SK-N-SH treated with all-trans-retinoic acid at 6 μM for 48 hours (cell line): Measurements from ENCODE around the gene CHST14.

Experiments
- CSDC2 ChIP-seq: fragments of 250-450 bp; sonication (Bioruptor Pico); IDR thresholded peaks from 2 replicates; pipeline ENCODE4 v1.5.0; 2020; ENCODE audit warnings: mild to moderate bottlenecking, moderate library complexity
- ESRRG ChIP-seq: fragments of 250-450 bp; sonication (Bioruptor Pico); IDR thresholded peaks from 2 replicates; pipeline ENCODE4 v1.6.1; 2021; ENCODE audit warnings: mild to moderate bottlenecking
- RARB ChIP-seq: fragments of 250-450 bp; sonication (Bioruptor Pico); IDR thresholded peaks from 2 replicates; pipeline ENCODE4 v1.8.0; 2021; ENCODE audit warnings: mild to moderate bottlenecking, moderate library complexity
- TOX ChIP-seq: fragments of 250-450 bp; sonication (Bioruptor Pico); IDR thresholded peaks from 2 replicates; pipeline ENCODE4 v1.8.0; 2021; ENCODE audit warnings: mild to moderate bottlenecking, moderate library complexity, borderline replicate concordance
- ZFP3 ChIP-seq: fragments of 250-450 bp; sonication (Bioruptor Pico); IDR thresholded peaks from 2 replicates; pipeline ENCODE4 v1.5.0; 2020; ENCODE audit warnings: mild to moderate bottlenecking, moderate library complexity
- ZFP30 ChIP-seq: fragments of 450-650 bp; formaldehyde crosslinking; IDR thresholded peaks from 2 replicates; pipeline ENCODE4 v1.5.0; 2022; ENCODE audit warnings: mild to moderate bottlenecking, moderate library complexity
- TF ChIP-seq, protein P1 (sequence below): fragments of 250-450 bp; sonication (Bioruptor Pico); IDR thresholded peaks from 2 replicates; pipeline ENCODE4 v1.8.0; 2020; ENCODE audit warnings: mild to moderate bottlenecking, moderate library complexity, borderline replicate concordance
- TF ChIP-seq, protein P2 (sequence below): fragments of 250-450 bp; sonication (Bioruptor Pico); IDR thresholded peaks from 2 replicates; pipeline ENCODE4 v1.5.1; 2020; ENCODE audit warnings: low read depth, mild to moderate bottlenecking, moderate library complexity

DNA sequence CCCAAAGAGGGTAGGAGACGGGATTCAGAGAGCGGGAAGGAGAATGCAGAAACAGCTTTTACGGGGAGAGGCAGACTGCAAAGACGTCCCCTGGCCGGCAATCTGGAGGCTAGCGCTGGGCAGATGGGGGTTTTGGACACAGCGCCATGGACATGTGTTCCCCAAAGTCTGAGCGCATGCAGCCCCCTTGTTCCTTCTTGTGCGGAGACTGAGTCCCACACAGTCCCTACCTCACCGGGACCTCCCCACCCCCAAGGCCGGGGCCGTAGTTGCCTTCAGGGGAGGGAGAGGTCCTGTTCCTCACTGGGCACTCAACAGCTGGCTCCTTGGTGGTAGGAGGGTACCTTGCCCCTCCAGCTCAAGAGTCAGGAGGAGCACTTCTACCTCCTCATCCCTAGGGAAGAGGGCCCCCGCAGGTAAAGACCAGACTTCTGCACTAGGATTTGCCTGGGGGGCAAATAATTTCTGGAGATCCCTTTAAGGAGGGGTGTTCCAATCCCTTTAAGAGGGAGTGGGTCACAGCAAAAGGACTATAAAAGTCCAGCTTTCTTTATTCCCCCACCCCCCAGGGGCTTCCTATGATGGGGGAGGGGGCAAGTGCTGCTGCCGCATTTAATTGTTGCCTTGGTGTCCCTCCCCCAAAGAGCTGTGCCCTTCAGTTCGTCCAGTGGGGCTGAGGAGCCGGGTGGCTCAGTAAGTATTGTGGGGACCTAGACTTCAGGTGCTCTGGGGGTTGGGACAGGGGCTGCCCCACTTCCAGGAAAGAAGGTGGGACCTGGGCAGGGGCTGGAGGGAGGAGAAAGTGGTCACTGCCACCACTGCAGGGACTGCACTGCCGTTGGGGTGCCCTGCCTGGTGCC lies 33.7 kb upstream of the CHST14 start:
- TF ChIP-seq CSDC2 (CRISPR knock-in tag) (no peak), ZFP30 (CRISPR knock-in tag) (no peak), TOX (CRISPR knock-in tag) (no peak), ZFP3 (CRISPR knock-in tag) (no peak), ESRRG (CRISPR knock-in tag) (no peak), RARB (CRISPR knock-in tag) (no peak)
- TF ChIP-seq, protein P1, sequence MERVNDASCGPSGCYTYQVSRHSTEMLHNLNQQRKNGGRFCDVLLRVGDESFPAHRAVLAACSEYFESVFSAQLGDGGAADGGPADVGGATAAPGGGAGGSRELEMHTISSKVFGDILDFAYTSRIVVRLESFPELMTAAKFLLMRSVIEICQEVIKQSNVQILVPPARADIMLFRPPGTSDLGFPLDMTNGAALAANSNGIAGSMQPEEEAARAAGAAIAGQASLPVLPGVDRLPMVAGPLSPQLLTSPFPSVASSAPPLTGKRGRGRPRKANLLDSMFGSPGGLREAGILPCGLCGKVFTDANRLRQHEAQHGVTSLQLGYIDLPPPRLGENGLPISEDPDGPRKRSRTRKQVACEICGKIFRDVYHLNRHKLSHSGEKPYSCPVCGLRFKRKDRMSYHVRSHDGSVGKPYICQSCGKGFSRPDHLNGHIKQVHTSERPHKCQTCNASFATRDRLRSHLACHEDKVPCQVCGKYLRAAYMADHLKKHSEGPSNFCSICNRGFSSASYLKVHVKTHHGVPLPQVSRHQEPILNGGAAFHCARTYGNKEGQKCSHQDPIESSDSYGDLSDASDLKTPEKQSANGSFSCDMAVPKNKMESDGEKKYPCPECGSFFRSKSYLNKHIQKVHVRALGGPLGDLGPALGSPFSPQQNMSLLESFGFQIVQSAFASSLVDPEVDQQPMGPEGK (CRISPR knock-in tag) = no peak
- TF ChIP-seq, protein P2, sequence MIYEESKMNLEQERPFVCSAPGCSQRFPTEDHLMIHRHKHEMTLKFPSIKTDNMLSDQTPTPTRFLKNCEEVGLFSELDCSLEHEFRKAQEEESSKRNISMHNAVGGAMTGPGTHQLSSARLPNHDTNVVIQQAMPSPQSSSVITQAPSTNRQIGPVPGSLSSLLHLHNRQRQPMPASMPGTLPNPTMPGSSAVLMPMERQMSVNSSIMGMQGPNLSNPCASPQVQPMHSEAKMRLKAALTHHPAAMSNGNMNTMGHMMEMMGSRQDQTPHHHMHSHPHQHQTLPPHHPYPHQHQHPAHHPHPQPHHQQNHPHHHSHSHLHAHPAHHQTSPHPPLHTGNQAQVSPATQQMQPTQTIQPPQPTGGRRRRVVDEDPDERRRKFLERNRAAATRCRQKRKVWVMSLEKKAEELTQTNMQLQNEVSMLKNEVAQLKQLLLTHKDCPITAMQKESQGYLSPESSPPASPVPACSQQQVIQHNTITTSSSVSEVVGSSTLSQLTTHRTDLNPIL (CRISPR knock-in tag) = no peak
